Measurements from ENCODE around the gene AGGF1.
"Not testable (repeated sequence)": the region's sequence is repeated elsewhere in the genome, so short reads cannot be mapped to it uniquely, and the experiment has no call there.

Gene AGGF1

GRCh38 chr5:77095189-77095588 is 65.0 kb downstream of the AGGF1 start:
- Histone ChIP-seq H3K4me1 (ENCODE audit: control insufficient read depth in 1 of 2, insufficient read depth in 2 of 2, low read length in 2 of 2) (no peaks in the 10 kb centered on the region), H3K36me3 (ENCODE audit: control insufficient read depth in 1 of 2, insufficient read depth in 2 of 2, low read length in 2 of 2) (no peaks in the 10 kb centered on the region), H3K27ac (ENCODE audit: low read length) (no peak overlapping the region), H3K9me3 (ENCODE audit: control insufficient read depth in 1 of 2, low read length in 2 of 2) (no peaks in the 10 kb centered on the region), H3K4me3 (ENCODE audit: low read depth in 1 of 2, low read length in 2 of 2) (no peak overlapping the region), H3K27me3 (ENCODE audit: low read depth, low read length) (no peaks in the 10 kb centered on the region)

GRCh38 chr5:77101298-77101697 is 71.1 kb downstream of the AGGF1 start:
- Histone ChIP-seq H3K4me3 (ENCODE audit: low read depth in 1 of 2, low read length in 2 of 2) (no peak overlapping the region), H3K27me3 (ENCODE audit: low read depth, low read length) (no peaks in the 10 kb centered on the region), H3K27ac (ENCODE audit: low read length) (no peak overlapping the region), H3K36me3 (ENCODE audit: control insufficient read depth in 1 of 2, insufficient read depth in 2 of 2, low read length in 2 of 2) (peaks cover 0 to 8% of the 10 kb centered on the region in 2 donors), H3K9me3 (ENCODE audit: control insufficient read depth in 1 of 2, low read length in 2 of 2) (no peaks in the 10 kb centered on the region), H3K4me1 (ENCODE audit: control insufficient read depth in 1 of 2, insufficient read depth in 2 of 2, low read length in 2 of 2) (no peaks in the 10 kb centered on the region)

GRCh38 chr5:77102549-77102948 is 72.3 kb downstream of the AGGF1 start:
- H3K9me3 ChIP-seq (ENCODE audit: control insufficient read depth in 1 of 2, low read length in 2 of 2), result no peaks in the 10 kb centered on the region
- no peaks in the 10 kb centered on the region for H3K27me3 ChIP-seq (ENCODE audit: low read depth, low read length)
- peaks cover 0 to 8% of the 10 kb centered on the region in 2 donors for H3K36me3 ChIP-seq (ENCODE audit: control insufficient read depth in 1 of 2, insufficient read depth in 2 of 2, low read length in 2 of 2)
- no peak overlapping the region for H3K27ac ChIP-seq (ENCODE audit: low read length)
- H3K4me3 ChIP-seq (ENCODE audit: low read depth in 1 of 2, low read length in 2 of 2), result no peak overlapping the region
- H3K4me1 ChIP-seq (ENCODE audit: control insufficient read depth in 1 of 2, insufficient read depth in 2 of 2, low read length in 2 of 2), result no peaks in the 10 kb centered on the region

- Histone ChIP-seq H3K4me3 (ENCODE audit: low read depth in 1 of 2, low read length in 2 of 2) (no peak overlapping the region), H3K27ac (ENCODE audit: low read length) (no peak overlapping the region), H3K36me3 (ENCODE audit: control insufficient read depth in 1 of 2, insufficient read depth in 2 of 2, low read length in 2 of 2) (peaks cover 0 to 8% of the 10 kb centered on the region in 2 donors), H3K4me1 (ENCODE audit: control insufficient read depth in 1 of 2, insufficient read depth in 2 of 2, low read length in 2 of 2) (no peaks in the 10 kb centered on the region), H3K27me3 (ENCODE audit: low read depth, low read length) (no peaks in the 10 kb centered on the region), H3K9me3 (ENCODE audit: control insufficient read depth in 1 of 2, low read length in 2 of 2) (no peaks in the 10 kb centered on the region)
Measured at GRCh38 chr5:77103457-77103856, 73.3 kb downstream of the AGGF1 start.

- no peaks in the 10 kb centered on the region for H3K9me3 ChIP-seq (ENCODE audit: control insufficient read depth in 1 of 2, low read length in 2 of 2)
- H3K4me3 ChIP-seq (ENCODE audit: low read depth in 1 of 2, low read length in 2 of 2), result no peak overlapping the region
- no peaks in the 10 kb centered on the region for H3K27me3 ChIP-seq (ENCODE audit: low read depth, low read length)
- H3K4me1 ChIP-seq (ENCODE audit: control insufficient read depth in 1 of 2, insufficient read depth in 2 of 2, low read length in 2 of 2), result no peaks in the 10 kb centered on the region
- no peak overlapping the region for H3K27ac ChIP-seq (ENCODE audit: low read length)
- peaks cover 0 to 8% of the 10 kb centered on the region in 2 donors for H3K36me3 ChIP-seq (ENCODE audit: control insufficient read depth in 1 of 2, insufficient read depth in 2 of 2, low read length in 2 of 2)
Measured at GRCh38 chr5:77104813-77105212, 74.6 kb downstream of the AGGF1 start.

- H3K27me3 ChIP-seq (ENCODE audit: low read depth, low read length); H3K4me1 ChIP-seq (ENCODE audit: control insufficient read depth in 1 of 2, insufficient read depth in 2 of 2, low read length in 2 of 2); H3K27ac ChIP-seq (ENCODE audit: low read length); H3K9me3 ChIP-seq (ENCODE audit: control insufficient read depth in 1 of 2, low read length in 2 of 2); H3K36me3 ChIP-seq (ENCODE audit: control insufficient read depth in 1 of 2, insufficient read depth in 2 of 2, low read length in 2 of 2); H3K4me3 ChIP-seq (ENCODE audit: low read depth in 1 of 2, low read length in 2 of 2): not testable (repeated sequence)
Measured at GRCh38 chr5:77107035-77107434, 76.8 kb downstream of the AGGF1 start.

Data from muscle layer of duodenum (tissue), 2 donors.